Left renal cortex interstitium (tissue), 4 donors: Measurements from ENCODE around the gene IGF1R. TPM values are rescaled to one million over a fixed set of nuclear protein-coding genes. Genes with fewer than 3 reads are reported as not detected.

ENCODE experiments used
- DNase-seq, 4 donors: peaks; one replicate each; pipeline ENCODE4 v3.0.0-alpha.2; 2013; ENCODE audit warnings: low read depth in 4 of 4, low spot score in 2 of 4, missing footprints in 1 of 4
- polyA plus RNA-seq, 4 donors: library from polyadenylated mRNA; unstranded; fragments of 120-200 nt; gene quantifications; one replicate each; pipeline ENCODE4 v1.2.1, GENCODE V29; 2013; ENCODE audit not compliant: insufficient read length in 4 of 4

The IGF1R gene
- polyA plus RNA-seq, 4 donors = 38.3 to 61.2 (median 50.7) TPM

- DNase-seq = no peak
Observed at GRCh38 chr15:98806275-98806895, 158.0 kb downstream of the IGF1R start.

- DNase-seq = no peak
Observed at GRCh38 chr15:98807262-98807661, 158.9 kb downstream of the IGF1R start.

GRCh38 chr15:98809273-98809672, 160.9 kb downstream of the IGF1R start:
- no peak for DNase-seq

- no peak for DNase-seq
Observed at GRCh38 chr15:98812716-98813446, 164.5 kb downstream of the IGF1R start.

GRCh38 chr15:98813951-98814350, 165.6 kb downstream of the IGF1R start:
- no peak for DNase-seq

- DNase-seq = no peak
Observed at GRCh38 chr15:98815207-98815606, 166.9 kb downstream of the IGF1R start.

- DNase-seq = no peak
Observed at GRCh38 chr15:98817745-98818144, 169.4 kb downstream of the IGF1R start.

GRCh38 chr15:98823012-98823458, 174.7 kb downstream of the IGF1R start:
- no peak for DNase-seq

- no peak for DNase-seq
Observed at GRCh38 chr15:98823616-98824015, 175.3 kb downstream of the IGF1R start.

- no peak for DNase-seq
Observed at GRCh38 chr15:98824595-98824994, 176.3 kb downstream of the IGF1R start.

- no peak for DNase-seq
Observed at GRCh38 chr15:98826658-98827057, 178.3 kb downstream of the IGF1R start.

- DNase-seq = no peak
Observed at GRCh38 chr15:98827217-98827616, 178.9 kb downstream of the IGF1R start.

GRCh38 chr15:98830034-98830634, 181.8 kb downstream of the IGF1R start:
- no peak for DNase-seq

GRCh38 chr15:98834976-98835375, 186.6 kb downstream of the IGF1R start:
- no peak for DNase-seq

GRCh38 chr15:98835876-98836275, 187.5 kb downstream of the IGF1R start:
- no peak for DNase-seq

GRCh38 chr15:98838387-98839259, 190.3 kb downstream of the IGF1R start:
- no peak for DNase-seq

GRCh38 chr15:98840053-98840452, 191.7 kb downstream of the IGF1R start:
- no peak for DNase-seq

- no peak for DNase-seq
Observed at GRCh38 chr15:98841419-98841970, 193.2 kb downstream of the IGF1R start.

- no peak for DNase-seq
Observed at GRCh38 chr15:98842192-98842972, 194.0 kb downstream of the IGF1R start.

GRCh38 chr15:98842973-98843285, 194.6 kb downstream of the IGF1R start:
- DNase-seq = no peak
